Testis (tissue), 2 donors: ENCODE results near the gene SNX12.

Experiments used
- CTCF ChIP-seq, 3 experiments: fragments of 450-650 bp in 2 of 3; fragments of 200-600 bp in 1 of 3; sonication (generic) in 1 of 3; IDR thresholded peaks; one replicate each; pipeline ENCODE4 v1.5.1; 2016 to 2019; ENCODE audit warnings: antibody characterized with exemption in 3 of 3, mild to moderate bottlenecking in 2 of 3, moderate library complexity in 1 of 3
- POLR2A ChIP-seq: fragments of 450-650 bp; IDR thresholded peaks from one replicate; pipeline ENCODE4 v1.6.1; 2017; ENCODE audit warnings: antibody characterized with exemption, mild to moderate bottlenecking, moderate library complexity

- TF ChIP-seq CTCF (IDR thresholded peaks at IDR 0.05), result no peak
- no peak for TF ChIP-seq POLR2A
Measured at GRCh38 chrX:71107245-71107644, 39.1 kb upstream of the SNX12 start.
